A673 (cell line): Measurements from ENCODE around the gene GNG7. TPM values are rescaled to one million over a fixed set of nuclear protein-coding genes. Genes with fewer than 3 reads are reported as not detected.

Experiments used
- Bru-seq: library from RNA; stranded (reverse); fragments of 400-500 nt; gene quantifications from one replicate; lab custom pipeline; 2021; lab: Mats Ljungman, UMichigan
- BruChase-seq, 2 experiments: library from RNA; stranded (reverse); fragments of 400-500 nt; gene quantifications; one replicate each; lab custom pipeline; 2021; lab: Mats Ljungman, UMichigan
- BruUV-seq: library from RNA; stranded (reverse); fragments of 400-500 nt; replicated peaks from 2 replicates; lab custom pipeline; 2021; lab: Mats Ljungman, UMichigan
- CTCF ChIA-PET: fragments of 300-600 bp; sonication (Branson Sonifier 250); formaldehyde crosslinking; loops from one replicate; lab custom pipeline; 2022; ENCODE audit warnings: antibody characterized with exemption; lab: Charles Lee
- POLR2A ChIA-PET: fragments of 300-600 bp; sonication (Branson Sonifier 250); formaldehyde crosslinking; loops from one replicate; lab custom pipeline; 2022; ENCODE audit warnings: antibody characterized with exemption; ENCODE audit not compliant: low non-redundant PET; lab: Charles Lee
- DNase-seq: peaks from one replicate; pipeline ENCODE4 v3.0.0-alpha.2; 2015; ENCODE audit warnings: low spot score
- H3K27ac ChIP-seq: fragments of 200-600 bp; sonication (generic); 2 replicates; pipeline ENCODE4 v1.5.1; 2016; ENCODE audit warnings: mixed run types, low read depth, mild to moderate bottlenecking, mixed read lengths, antibody characterized with exemption, low read length; ENCODE audit not compliant: poor library complexity, severe bottlenecking
- H3K27me3 ChIP-seq: fragments of 200-600 bp; sonication (generic); replicated peaks from 2 replicates; pipeline ENCODE4 v1.6.1; 2017; ENCODE audit warnings: mixed run types, low read depth, mild to moderate bottlenecking, mixed read lengths, antibody characterized with exemption, low read length; ENCODE audit not compliant: insufficient read depth, poor library complexity
- H3K36me3 ChIP-seq: fragments of 200-600 bp; sonication (generic); 2 replicates; pipeline ENCODE4 v1.6.1; 2016; ENCODE audit warnings: mixed run types, mild to moderate bottlenecking, mixed read lengths, antibody characterized with exemption, low read length; ENCODE audit not compliant: insufficient read depth, poor library complexity, severe bottlenecking
- H3K4me1 ChIP-seq: fragments of 200-600 bp; sonication (generic); 2 replicates; pipeline ENCODE4 v1.6.1; 2017; ENCODE audit warnings: mixed run types, mild to moderate bottlenecking, mixed read lengths, antibody characterized with exemption, low read length; ENCODE audit not compliant: insufficient read depth, poor library complexity, severe bottlenecking
- H3K4me3 ChIP-seq: fragments of 200-600 bp; sonication (generic); 2 replicates; pipeline ENCODE4 v1.5.1; 2016; ENCODE audit warnings: low read depth, mixed run types, mild to moderate bottlenecking, mixed read lengths, low read length; ENCODE audit not compliant: poor library complexity, severe bottlenecking
- H3K9me3 ChIP-seq: fragments of 200-600 bp; sonication (generic); 2 replicates; pipeline ENCODE4 v1.6.1; 2016; ENCODE audit warnings: mixed run types, low read depth, mild to moderate bottlenecking, mixed read lengths, antibody characterized with exemption, low read length; ENCODE audit not compliant: poor library complexity, severe bottlenecking
- EZH2 ChIP-seq: fragments of 200-600 bp; sonication (generic); IDR thresholded peaks from 2 replicates; pipeline ENCODE4 v1.6.1; 2017; ENCODE audit warnings: borderline replicate concordance, low read depth, mild to moderate bottlenecking, mixed read lengths, antibody characterized with exemption, low read length; ENCODE audit not compliant: poor library complexity, severe bottlenecking
- intact Hi-C: fragments of 100-400 bp; cut with micrococcal nuclease; formaldehyde crosslinking; loops from one replicate; pipeline ENCODE4 v1.10.0; 2022; ENCODE audit not compliant: unreplicated experiment
- long read RNA-seq: library from polyadenylated mRNA; stranded (forward); transcript quantifications from one replicate; pipeline ENCODE4 v2.0.0, GENCODE V29; 2022
- total RNA-seq: library from RNA; stranded (reverse); gene quantifications from 2 replicates; pipeline ENCODE4 v1.2.3, GENCODE V29; 2021
- TF ChIP-seq, protein P1 (sequence below): fragments of 300-800, 200-600 bp; sonication (generic); conservative IDR thresholded peaks from 2 replicates; pipeline ENCODE4 v1.5.1; 2017; ENCODE audit warnings: low read depth, mild to moderate bottlenecking, antibody characterized with exemption, low read length, moderate library complexity, mixed read lengths

Gene GNG7
- total RNA-seq, result 0.30 and 1.4 TPM in 2 replicates
- Bru-seq, nascent RNA, result percentile 21 among the genes with signal in this experiment
- BruChase-seq, experiment 1, labeled RNA remaining after a 2-hour chase, result percentile 20 among the genes with signal in this experiment
- BruChase-seq, experiment 2, labeled RNA remaining after a 6-hour chase, result percentile 30 among the genes with signal in this experiment
- long read RNA-seq, full-length matches to known transcripts, result 1 of 4 reads
- long read RNA-seq, partial matches to known transcripts, result 1 of 4 reads
- long read RNA-seq, other reads (novel, unspliced or antisense), result 2 of 4 reads

DNA sequence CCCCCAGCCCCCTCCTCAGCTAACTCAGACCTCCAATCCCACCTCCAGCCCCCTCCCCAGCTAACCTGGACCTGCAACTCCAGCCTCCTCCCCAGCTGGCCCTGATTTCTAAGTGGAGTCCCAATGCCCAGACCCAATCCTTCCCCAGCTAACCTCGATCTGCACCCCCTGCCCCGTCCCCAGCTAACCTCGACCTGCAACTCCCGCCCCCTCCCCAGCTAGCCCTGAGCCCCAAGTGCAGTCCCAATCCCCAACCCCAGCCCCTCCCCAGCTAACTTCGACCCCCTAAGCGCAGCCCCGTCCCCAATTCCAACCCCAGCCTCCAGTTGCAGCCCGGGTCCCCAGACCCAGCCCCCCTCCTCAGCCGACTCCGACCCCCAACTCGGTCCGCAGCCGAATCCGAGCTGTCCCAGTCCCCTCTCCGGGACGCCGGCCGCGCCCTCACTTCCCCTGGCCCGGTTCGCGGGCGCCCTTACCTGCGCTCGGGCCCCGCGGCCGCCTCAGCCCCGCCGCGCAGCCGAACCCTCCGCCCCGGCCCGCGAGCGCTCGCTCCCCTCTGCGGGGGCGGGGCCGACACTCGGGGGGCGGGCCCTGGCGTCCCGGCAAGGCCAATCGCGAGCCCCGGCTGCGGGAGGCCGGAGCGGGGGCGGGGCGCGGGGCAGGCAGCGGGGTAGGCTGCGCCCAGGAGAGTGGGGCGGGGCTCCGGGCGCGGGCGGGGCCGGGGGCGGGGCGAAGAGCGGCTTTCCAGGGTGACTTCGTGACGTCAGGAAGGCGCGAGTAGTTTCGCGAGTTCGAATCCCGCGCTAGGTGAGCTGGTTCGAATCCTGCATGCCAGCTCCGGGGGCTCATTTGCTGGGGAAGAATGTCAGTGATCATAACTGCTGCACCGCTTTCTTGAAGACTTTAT, at the start of gene GNG7:
Gene GNG7 (minus strand): TSS at position 525 of the 907 bp plus-strand sequence. CDS start 182,006 bp downstream, outside the sequence.
- Histone ChIP-seq H3K9me3 (no peaks in the 10 kb centered on the region), H3K27me3 (peaks cover 25% of the 10 kb centered on the region), H3K4me3 (peak within 1 kb of the TSS; percentile 70), H3K4me1 (no peaks in the 10 kb centered on the region), H3K36me3 (no peaks in the 10 kb centered on the region), H3K27ac (no peak within 1 kb of the TSS)
- CTCF ChIA-PET, result no interaction called here
- POLR2A ChIA-PET, result no interaction called here
- no peak for TF ChIP-seq EZH2
- TF ChIP-seq, protein P1, sequence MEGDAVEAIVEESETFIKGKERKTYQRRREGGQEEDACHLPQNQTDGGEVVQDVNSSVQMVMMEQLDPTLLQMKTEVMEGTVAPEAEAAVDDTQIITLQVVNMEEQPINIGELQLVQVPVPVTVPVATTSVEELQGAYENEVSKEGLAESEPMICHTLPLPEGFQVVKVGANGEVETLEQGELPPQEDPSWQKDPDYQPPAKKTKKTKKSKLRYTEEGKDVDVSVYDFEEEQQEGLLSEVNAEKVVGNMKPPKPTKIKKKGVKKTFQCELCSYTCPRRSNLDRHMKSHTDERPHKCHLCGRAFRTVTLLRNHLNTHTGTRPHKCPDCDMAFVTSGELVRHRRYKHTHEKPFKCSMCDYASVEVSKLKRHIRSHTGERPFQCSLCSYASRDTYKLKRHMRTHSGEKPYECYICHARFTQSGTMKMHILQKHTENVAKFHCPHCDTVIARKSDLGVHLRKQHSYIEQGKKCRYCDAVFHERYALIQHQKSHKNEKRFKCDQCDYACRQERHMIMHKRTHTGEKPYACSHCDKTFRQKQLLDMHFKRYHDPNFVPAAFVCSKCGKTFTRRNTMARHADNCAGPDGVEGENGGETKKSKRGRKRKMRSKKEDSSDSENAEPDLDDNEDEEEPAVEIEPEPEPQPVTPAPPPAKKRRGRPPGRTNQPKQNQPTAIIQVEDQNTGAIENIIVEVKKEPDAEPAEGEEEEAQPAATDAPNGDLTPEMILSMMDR, result no peak
- no TSS peak for BruUV-seq
- peak; percentile 95 for DNase-seq
- intact Hi-C loops, result no loop called here

DNA sequence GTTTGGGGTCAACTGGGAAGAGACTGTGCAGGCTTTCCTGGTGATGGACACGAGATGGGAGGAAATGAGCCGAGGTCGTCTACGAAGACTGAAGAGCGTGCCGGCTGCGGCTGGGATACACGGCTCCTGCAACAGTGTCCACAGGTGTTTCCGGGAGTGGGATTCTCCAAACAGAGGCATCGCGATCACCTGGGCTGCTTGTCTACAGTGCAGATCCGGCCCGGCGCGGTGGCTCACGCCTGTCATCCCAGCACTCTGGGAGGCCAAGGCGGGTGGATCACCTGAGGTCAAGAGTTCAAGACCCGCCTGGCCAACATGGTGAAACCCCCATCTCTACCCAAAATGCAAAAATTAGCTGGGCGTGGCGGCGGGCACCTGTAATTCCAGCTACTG, 48.9 kb upstream of the GNG7 start:
- no peaks in the 10 kb centered on the region for H3K4me1 ChIP-seq
- H3K4me3 ChIP-seq, result no peak overlapping the region
- CTCF ChIA-PET, result no interaction called here
- POLR2A ChIA-PET, result no interaction called here
- TF ChIP-seq EZH2, result no peak
- TF ChIP-seq, protein P1, result no peak
- H3K9me3 ChIP-seq, result no peaks in the 10 kb centered on the region
- no peak overlapping the region for H3K27ac ChIP-seq
- no peak for DNase-seq
- no peaks in the 10 kb centered on the region for H3K27me3 ChIP-seq
- H3K36me3 ChIP-seq, result peaks cover 16% of the 10 kb centered on the region
- intact Hi-C loops, result no loop called here
- BruUV-seq, result no TSS peak

DNA sequence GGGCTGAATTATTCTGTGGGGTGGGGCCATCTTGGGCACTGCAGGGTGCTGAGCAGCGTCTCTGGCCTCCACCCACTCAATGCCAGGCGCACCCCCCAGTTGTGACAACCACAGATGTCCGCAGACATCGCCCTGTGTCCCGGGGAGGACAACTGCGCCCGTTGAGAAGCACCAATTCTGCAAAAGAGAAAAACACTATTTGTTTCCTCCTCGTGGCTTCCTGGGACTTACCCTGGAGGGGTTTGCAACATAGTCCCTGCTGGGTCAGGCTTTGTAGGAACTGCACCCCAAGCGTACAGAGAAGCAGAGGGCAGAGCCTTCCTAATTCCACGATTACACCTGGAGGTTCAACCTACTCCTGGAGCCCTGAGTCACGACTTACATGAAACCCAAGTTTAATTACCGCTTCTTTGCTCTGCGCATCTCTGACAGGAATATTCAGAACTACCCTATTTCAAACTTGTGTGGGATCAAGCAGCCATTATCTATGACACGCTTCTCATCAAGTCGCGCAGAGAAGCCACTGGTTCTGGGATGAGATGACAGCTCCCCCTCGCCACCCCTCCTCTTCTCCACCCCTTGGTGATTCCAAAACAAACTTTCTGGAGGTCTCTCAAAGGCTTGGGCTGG, 48.4 kb upstream of the GNG7 start:
- H3K4me3 ChIP-seq, result no peak overlapping the region
- DNase-seq, result no peak
- no peaks in the 10 kb centered on the region for H3K9me3 ChIP-seq
- H3K4me1 ChIP-seq, result no peaks in the 10 kb centered on the region
- BruUV-seq, result no TSS peak
- peaks cover under 1% of the 10 kb centered on the region for H3K27me3 ChIP-seq
- no peak overlapping the region for H3K27ac ChIP-seq
- intact Hi-C loops, result no loop called here
- CTCF ChIA-PET, result interaction anchor here (2.3 kb wide), 1 partner anchor 103 kb away, joined by 12 read pairs; no protein-coding TSS in a partner anchor
- POLR2A ChIA-PET, result no interaction called here
- peaks cover 13% of the 10 kb centered on the region for H3K36me3 ChIP-seq
- no peak for TF ChIP-seq EZH2
- TF ChIP-seq, protein P1, result no peak
